Measurements from ENCODE around the gene CDKN1A. TPM values are rescaled to one million over a fixed set of nuclear protein-coding genes. Genes with fewer than 3 reads are reported as not detected.

The CDKN1A gene
- total RNA-seq, 2 donors from 2014 or later, result 31.5 to 83.0 TPM

GRCh38 chr6:36724514-36725390 lies 46.2 kb downstream of the CDKN1A start:
- ATAC-seq (peak; percentile 63 to 79), DNase-seq (peak; percentile 79)
- intact Hi-C loops (cut with DNase I), result loop anchor here in 1 of 2 donors (5.0 kb wide), 2 partner anchors 37 to 102 kb away; no protein-coding TSS in a partner anchor

- intact Hi-C loops (cut with DNase I), result no loop called here
- ATAC-seq (no peak), DNase-seq (no peak)
These were observed 47.1 kb downstream of the CDKN1A start for GRCh38 chr6:36725581-36725980.

GRCh38 chr6:36727505-36728021 lies 49.0 kb downstream of the CDKN1A start:
- intact Hi-C loops (cut with DNase I), result no loop called here
- no peak for DNase-seq
- no peak for ATAC-seq

GRCh38 chr6:36728289-36729160 lies 50.0 kb downstream of the CDKN1A start:
- DNase-seq (no peak), ATAC-seq (no peak)
- intact Hi-C loops (cut with DNase I), result no loop called here

- DNase-seq (no peak), ATAC-seq (peak in 1 of 2 donors; percentile 10)
- intact Hi-C loops (cut with DNase I), result no loop called here
These were observed 50.6 kb downstream of the CDKN1A start for GRCh38 chr6:36729161-36729524.

GRCh38 chr6:36730424-36731380 lies 52.2 kb downstream of the CDKN1A start:
- intact Hi-C loops (cut with DNase I), result no loop called here
- DNase-seq (no peak), ATAC-seq (no peak)

- DNase-seq, result no peak
These were observed 53.3 kb downstream of the CDKN1A start for GRCh38 chr6:36731622-36732310.

GRCh38 chr6:36733300-36733699 lies 54.8 kb downstream of the CDKN1A start:
- no peak for DNase-seq
- no peak for ATAC-seq
- intact Hi-C loops (cut with DNase I), result no loop called here

More at GRCh38 chr6:36731622-36732310, 53.3 kb downstream of the CDKN1A start:
- intact Hi-C loops (cut with DNase I), result no loop called here
- no peak for ATAC-seq

- intact Hi-C loops (cut with DNase I), result no loop called here
- no peak for ATAC-seq
- no peak for DNase-seq
These were observed 56.1 kb downstream of the CDKN1A start for GRCh38 chr6:36734486-36735060.

GRCh38 chr6:36735110-36736071 lies 56.9 kb downstream of the CDKN1A start:
- DNase-seq, result peak; percentile 90
- intact Hi-C loops (cut with DNase I), result no loop called here

More at GRCh38 chr6:36735110-36736071, 56.9 kb downstream of the CDKN1A start:
- ATAC-seq, result peak; percentile 83 to 93

Other genes with a start within 250 kb of the CDKN1A start
- gene PXT1, start 235.9 kb upstream of the CDKN1A start, total RNA-seq, result under 1 TPM in 1 of 2 donors, not detected in 1; 0.26 TPM
- gene KCTD20, start 235.7 kb upstream of the CDKN1A start, total RNA-seq, result 10 to 100 TPM; 26.7 to 33.7 TPM
- 10 to 100 TPM; 20.8 to 27.4 TPM for gene STK38, start 131.2 kb upstream of the CDKN1A start, total RNA-seq
- 100 to 1,000 TPM; 128 to 201 TPM for gene SRSF3, start 84.4 kb upstream of the CDKN1A start, total RNA-seq
- under 1 TPM; 0.05 to 0.12 TPM for gene RAB44, start 19.1 kb downstream of the CDKN1A start, total RNA-seq
- 10 to 100 TPM; 14.7 to 63.5 TPM for gene CPNE5, start 160.7 kb downstream of the CDKN1A start, total RNA-seq
- 10 to 100 TPM; 52.4 to 56.3 TPM for gene PPIL1, start 196.1 kb downstream of the CDKN1A start, total RNA-seq
- gene C6orf89, start 207.2 kb downstream of the CDKN1A start, total RNA-seq, result 10 to 100 TPM; 62.9 to 74.1 TPM

Data from left cardiac atrium (tissue), 4 donors.